DMS53 (cell line): ENCODE measurements around the gene ASH1L.
A peak's percentile ranks its signal among the peaks of the same experiment; 100 is the strongest.
"Not testable (repeated sequence)": the region's sequence is repeated elsewhere in the genome, so short reads cannot be mapped to it uniquely, and the experiment has no call there.

Experiments used
- DNase-seq: peaks from one replicate; lab custom pipeline; 2025; lab: John Stamatoyannopoulos, UW

Gene ASH1L

DNA sequence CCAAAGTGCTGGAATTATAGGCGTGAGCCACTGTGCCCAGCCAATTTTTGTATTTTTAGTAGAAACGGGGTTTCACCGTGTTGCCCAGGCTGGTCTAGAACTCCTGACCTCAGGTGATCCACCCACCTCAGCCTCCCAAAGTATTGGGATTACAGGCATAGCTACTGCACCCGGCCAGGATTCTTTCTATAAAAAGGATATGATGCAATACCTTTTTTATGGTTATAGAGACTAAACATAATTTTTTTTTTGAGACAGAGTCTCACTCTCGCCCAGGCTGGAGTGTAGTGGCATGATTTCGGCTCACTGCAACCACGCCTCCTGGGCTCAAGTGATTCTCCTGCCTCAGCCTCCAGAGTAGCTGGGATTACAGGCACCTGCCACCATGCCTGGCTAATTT, 233.7 kb downstream of the ASH1L start:
- DNase-seq = not testable (repeated sequence)

DNA sequence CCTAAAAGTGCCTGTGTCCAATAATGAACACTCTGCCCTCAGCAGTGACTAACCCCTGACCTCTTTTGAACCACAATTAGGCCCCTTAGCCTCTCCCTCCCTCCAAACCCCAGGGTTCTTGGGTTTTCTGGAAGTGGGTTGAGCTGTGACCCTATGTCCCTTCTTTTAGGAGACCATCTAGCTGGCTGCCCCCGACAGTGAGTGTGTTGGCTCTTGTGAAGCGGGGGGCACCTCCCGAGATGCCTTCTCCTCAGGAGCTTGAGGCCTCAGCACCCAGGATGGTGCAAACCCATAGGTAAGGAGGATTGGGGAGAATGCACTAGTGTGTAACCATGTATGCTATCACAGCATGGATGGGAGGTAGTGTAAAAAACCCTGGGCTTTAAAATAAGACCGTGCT, 234.6 kb downstream of the ASH1L start:
- no peak for DNase-seq

DNA sequence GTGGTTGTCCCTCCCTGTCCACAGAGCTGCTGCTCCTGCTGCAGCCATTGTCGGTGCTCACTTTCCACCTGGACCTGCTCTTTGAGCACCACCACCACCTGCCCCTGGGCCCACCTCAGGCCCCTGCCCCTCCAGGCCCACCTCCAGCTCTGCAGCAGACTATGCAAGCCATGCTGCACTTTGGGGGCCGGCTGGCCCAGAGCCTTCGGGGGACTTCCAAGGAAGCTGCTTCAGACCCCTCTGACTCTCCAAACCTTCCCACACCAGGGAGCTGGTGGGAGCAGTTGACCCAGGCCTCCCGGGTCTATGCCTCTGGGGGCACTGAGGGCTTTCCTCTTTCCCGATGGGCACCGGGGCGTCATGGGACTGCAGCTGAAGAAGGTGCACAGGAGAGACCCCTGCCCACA, 236.0 kb downstream of the ASH1L start:
- no peak for DNase-seq

DNA sequence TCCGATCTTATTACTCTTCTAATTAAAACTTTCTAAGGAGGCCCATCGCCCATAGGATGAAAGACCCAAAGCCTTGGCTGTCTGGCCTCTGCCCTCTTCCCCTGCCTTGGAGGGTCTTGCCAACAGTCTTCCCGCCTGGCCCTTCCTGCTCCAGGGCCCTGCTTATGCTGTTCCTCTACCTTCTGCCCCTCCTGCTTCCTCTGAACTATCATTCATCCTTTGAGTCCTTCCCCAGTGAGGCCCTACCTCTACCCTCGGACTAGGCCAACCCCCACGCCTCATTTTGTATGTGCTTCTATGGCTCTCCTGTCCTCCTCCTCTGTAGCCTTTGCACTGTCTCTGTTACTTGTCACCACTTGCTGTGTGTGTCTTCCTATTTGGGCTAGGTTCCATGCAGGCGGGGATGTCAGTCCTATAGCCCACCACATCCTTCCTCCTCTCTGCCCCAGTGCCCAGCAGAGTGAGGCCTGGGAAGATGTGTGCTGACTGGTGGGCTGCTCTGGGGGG, 236.5 kb downstream of the ASH1L start:
- no peak for DNase-seq

DNA sequence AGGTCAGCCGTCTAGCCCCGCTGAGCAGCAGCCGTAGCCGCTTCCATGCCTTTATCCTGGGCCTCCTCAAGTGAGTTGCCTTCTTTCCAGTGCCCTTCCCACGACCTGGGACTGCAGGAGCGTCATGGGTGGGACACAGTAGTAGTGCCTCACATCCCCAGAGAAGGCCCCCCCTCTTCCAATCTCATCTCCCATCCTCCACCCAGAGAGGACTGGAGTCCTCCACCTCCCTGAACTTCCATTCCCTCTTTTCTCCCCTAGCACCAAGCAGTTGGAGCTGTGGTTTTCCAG, 237.1 kb downstream of the ASH1L start:
- no peak for DNase-seq

DNA sequence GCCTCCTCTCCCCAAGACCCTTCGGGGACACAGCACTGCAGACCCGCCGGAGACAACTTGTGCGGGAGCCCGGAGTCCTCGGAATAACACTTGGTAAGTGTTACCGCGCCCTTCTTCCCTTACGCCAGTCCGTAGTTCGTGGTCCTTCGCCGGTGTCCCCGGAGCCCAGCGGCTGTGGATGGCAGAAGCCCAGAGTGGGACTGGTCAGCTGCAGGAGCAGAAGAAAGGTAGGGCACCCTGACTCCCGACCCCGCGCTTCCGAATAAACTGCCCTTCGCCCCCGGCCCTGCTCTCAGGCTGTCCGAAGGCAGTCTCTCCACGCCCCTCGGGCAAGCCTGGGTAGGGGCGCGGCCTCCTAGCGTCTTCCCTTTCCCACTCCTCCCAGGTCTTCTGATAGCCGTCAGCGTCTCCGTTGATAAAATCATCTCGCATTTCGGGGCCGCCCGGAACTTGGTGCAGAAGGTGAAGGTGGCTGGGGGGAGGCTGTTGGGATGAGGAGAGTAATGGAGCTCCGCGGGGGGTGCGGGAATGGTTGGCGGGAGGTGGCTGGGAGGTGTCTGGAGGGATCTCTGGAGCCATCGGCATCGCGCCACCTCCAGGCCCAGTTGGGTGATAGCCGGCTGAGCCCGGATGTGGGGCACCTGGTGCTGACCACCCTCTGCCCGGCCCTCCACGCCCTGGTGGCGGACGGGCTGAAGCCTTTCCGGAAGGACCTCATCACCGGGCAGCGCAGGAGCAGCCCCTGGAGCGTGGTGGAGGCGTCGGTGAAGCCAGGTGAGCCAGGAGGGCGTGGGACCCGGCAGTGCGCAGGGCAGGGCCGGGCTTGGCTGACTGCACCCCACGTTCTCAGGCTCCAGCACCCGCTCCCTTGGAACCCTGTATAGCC, 237.6 kb downstream of the ASH1L start:
- DNase-seq = peak; percentile 81

DNA sequence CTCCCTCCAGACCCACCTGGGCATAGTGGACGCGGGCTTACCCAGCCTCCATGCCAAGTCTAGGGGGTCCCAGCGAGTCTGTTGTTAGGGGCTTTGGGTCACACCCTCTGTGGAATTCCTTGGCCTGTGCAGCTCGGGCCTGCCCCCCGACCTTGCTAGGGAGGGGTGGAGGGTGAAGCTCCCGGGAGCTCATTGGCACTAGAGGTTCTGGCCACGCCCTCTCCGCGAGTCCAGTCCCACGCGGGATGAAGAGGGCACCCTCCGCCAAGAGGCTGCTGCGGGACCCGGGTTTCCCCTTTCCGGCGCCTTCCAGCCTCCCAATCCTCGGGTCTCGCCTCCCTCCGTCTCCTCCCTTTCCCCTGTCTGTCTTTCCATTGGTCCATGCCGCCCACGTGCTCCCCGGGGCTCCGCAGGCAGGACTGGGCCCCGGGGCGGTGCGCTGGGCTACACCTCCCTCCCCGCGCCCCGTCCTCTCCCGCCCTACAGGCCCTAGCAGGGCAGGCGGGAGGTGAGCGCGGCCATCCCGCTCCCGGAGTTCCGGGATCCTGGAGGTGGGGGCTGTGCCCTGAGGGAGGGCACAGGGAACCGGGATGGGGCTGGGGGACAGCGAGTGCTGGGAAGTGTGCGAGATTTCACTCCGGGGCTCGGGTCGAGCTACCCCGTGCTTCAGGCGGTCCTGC, 238.4 kb downstream of the ASH1L start:
- peak; percentile 98 for DNase-seq

DNA sequence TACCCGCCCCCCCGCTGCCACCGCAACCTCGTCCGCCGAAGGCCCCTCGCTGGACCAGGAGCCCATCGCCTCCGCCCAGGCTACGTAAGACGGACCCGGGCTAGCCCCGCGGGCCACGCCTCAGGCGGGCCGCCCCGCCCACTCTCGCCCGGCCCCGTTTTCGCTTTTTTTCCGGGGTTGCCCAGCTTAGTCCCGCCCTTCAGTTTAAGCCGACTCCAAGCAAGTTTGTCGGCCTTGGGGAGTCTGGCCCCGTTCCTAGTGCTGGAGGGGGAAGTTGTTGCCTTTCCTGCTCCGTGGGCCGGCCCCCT, 238.9 kb downstream of the ASH1L start:
- peak; percentile 94 for DNase-seq

DNA sequence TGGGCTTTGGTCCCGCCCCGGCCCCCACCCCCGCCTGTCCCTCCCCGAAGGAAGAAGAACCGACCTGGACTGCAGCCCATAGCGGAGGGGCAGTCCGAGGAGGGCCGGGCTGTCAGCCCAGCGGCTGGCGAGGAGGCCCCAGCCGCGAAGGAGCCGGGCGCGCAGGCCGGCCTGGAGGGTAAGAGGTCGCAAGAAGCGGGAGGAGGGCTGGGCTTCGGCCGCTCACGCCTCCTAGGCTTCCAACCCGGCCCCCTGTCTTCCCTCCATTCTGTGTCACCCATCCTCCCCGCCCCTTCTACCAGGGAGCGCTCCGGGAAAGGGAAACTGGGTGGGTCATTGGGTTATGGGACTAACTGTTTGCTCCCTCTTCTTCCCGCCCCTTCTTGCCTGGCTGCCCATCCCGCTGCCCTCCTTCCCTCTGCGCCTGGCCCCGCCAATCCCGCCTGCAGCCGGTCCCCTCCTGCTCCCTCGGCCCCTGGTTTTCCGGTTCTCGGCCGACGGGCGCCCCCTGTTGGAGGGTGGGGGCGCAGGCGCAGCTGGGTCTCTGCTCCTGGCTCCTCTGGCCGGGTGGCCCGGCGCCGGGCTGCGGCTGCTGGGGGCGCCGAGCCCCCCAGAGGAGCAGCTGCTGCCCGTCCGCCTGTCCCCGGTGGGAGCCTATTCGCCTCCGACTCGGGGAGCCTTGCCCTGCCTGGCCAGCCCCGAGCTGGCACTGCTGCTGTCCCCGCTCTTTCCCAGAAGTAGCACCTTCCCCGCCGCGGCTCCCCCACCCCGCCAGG, 239.5 kb downstream of the ASH1L start:
- DNase-seq = peak; percentile 97

DNA sequence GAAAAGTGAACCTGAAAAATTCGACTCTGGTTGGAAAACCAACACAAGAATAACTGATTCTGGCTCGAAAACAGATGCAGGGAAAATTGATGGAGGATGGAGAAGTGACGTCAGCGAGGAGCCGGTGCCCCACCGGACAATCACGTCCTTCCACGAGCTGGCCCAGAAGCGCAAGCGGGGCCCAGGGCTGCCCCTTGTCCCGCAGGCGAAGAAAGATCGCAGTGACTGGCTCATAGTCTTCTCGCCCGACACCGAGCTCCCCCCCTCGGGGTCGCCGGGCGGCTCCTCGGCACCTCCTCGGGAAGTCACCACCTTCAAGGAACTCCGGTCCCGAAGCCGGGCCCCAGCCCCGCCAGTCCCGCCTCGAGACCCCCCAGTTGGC, 240.0 kb downstream of the ASH1L start:
- DNase-seq = peak; percentile 59

DNA sequence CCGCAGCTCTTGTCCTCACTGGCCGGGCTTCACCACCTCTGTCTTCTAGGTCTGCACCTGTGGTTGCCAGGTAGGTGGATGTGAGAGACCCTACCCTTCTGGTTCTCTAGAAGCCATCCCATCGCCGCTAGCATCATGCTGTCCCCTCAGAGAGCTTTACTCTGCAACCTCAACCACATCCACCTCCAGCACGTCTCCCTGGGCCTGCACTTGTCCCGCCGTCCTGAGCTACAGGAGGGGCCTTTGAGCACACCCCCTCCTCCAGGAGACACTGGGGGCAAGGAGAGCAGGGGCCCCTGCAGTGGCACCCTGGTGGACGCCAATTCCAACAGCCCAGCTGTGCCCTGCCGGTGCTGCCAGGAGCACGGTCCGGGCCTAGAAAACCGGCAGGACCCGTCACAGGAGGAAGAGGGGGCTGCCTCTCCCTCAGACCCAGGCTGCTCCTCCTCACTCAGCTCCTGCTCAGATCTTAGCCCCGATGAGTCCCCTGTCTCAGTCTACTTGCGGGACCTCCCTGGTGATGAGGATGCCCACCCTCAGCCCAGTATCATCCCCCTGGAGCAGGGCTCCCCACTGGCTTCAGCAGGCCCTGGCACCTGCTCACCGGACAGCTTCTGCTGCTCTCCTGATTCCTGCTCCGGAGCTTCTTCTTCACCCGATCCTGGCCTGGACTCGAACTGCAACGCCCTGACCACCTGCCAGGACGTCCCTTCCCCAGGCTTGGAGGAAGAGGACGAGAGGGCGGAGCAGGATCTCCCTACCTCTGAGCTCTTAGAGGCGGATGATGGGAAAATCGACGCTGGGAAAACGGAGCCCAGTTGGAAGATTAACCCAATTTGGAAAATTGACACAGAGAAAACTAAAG, 240.7 kb downstream of the ASH1L start:
- DNase-seq = peak; percentile 67

DNA sequence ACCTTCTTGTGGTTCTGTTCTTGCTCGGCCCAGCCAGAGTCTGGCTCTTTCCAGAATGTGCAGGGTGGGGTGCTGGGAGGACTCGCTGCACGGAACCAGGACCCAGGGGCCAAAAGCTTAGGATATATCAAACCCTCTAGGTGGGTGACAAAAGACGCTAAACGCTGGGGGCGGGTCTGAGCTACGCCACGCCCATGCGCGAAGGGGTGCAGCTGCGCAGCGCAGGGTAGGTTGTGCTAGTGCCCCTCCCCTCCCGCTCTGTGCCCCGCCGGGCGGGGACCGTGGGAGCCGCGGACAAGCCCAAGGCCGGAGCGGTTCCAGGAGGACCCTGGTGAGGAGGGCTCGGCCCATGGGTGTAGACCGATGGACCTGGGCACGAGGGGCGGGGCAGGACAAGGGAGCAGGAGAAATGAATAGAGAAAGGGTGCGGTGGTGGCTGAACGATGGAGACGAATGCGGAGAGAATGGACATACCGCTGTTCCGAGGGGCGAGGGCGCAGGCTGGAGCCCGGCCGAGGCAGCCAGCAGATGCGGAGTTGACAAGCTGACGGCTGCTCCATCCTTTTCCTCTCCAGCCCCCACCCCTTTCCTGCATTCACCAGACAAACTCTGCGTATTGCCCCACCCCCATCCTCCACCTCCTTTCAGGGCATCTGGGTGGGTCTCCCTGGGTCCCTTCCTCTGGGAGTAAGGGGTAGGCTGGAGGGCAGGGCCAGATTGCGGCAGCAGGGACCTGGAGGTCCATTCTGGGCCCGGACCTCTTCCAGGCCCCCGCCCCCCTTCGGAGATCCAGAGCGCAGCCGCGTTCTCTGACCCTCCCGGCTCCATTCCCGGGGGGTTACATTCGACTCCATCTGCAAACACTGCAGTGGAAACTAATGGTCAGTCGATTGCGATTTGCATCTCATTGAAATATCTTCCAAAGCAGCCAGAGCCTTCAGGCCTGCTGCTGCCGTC, 241.7 kb downstream of the ASH1L start, which contains the start of gene RUSC1:
RUSC1 (plus strand) TSS at position 234 of the 957 bp plus-strand sequence. CDS start 880 bp downstream, outside the sequence.
- no peak for DNase-seq

DNA sequence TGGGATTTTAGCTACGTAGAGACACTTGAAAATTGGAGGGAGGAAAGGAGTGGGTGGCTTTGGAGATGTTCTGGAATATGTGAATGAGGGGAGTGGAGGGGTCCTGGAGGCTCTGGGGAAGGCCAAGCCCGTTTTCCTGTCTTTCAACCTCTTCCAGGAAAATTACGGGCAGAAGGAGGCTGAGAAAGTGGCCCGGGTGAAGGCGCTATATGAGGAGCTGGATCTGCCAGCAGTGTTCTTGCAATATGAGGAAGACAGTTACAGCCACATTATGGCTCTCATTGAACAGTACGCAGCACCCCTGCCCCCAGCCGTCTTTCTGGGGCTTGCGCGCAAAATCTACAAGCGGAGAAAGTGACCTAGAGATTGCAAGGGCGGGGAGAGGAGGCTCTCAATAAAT, 242.4 kb downstream of the ASH1L start:
- no peak for DNase-seq

DNA sequence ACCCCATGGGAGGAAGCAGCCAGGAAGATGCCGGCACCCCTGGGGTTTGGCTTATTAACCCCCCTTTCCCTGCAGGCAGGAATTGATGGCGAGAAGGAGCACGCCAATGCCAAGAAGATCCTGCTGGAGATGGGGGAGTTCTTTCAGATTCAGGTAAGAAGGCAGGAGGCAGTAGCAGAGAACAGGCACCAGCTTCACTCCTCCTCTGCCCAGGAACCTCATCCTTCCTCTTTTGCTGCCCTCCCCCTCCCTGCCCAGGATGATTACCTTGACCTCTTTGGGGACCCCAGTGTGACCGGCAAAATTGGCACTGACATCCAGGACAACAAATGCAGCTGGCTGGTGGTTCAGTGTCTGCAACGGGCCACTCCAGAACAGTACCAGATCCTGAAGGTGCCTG, 243.1 kb downstream of the ASH1L start:
- DNase-seq = no peak

DNA sequence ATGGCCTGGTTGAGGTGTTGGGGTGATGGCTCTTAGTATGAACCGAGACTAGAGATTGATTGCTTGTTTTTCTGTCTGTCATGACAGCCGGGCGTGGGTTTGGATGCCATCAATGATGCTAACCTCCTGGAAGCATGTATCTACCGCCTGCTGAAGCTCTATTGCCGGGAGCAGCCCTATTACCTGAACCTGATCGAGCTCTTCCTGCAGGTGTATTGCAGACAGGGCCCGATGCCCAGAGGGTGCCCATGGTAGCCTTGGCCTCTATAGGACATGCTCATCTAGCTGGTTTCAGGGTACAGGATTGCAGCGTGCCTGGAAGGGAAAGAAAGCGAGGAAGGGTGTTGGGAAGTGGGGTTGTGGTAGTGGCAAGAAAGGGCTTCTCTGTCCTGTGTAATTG, 244.5 kb downstream of the ASH1L start:
- DNase-seq = no peak

DNA sequence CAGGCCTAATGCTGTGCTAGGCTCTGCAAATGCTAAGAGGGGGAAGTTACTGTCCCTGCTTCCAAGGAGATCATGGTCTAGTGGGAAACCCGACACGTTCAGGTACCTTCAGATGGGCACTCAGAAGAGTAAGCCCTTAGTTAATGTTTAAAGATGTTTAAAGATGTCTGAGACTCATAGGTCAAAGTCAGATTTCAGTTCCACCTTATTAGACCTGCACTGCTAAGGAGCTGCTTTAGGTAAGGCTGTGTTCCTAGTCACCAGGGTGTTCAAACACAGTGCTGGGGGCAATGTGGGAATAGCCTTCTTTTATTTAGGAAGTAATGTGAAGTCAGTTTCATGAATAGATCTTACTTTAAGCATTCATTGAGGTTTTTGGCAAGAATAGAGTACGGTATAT, 245.7 kb downstream of the ASH1L start:
- no peak for DNase-seq

DNA sequence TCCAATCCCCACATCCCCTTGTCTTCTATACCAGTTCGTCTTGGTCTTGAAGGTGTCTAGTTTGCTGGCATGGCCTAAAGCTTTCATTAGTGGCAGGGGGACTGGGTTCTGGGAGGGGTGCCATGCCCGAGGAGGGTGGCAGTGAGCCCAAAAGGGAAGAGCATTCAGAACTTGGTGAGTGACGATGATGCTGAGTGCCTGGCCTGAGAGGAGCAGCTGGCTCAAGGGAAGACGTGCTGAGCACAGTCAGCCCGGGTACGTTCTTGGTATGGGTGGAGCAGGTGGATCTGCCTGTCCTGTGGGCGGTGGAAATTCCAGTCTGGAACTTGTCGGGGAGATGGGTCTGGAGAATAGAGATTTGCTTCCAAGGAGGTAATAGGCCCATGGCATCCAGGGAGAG, 249.3 kb downstream of the ASH1L start:
- no peak for DNase-seq

DNA sequence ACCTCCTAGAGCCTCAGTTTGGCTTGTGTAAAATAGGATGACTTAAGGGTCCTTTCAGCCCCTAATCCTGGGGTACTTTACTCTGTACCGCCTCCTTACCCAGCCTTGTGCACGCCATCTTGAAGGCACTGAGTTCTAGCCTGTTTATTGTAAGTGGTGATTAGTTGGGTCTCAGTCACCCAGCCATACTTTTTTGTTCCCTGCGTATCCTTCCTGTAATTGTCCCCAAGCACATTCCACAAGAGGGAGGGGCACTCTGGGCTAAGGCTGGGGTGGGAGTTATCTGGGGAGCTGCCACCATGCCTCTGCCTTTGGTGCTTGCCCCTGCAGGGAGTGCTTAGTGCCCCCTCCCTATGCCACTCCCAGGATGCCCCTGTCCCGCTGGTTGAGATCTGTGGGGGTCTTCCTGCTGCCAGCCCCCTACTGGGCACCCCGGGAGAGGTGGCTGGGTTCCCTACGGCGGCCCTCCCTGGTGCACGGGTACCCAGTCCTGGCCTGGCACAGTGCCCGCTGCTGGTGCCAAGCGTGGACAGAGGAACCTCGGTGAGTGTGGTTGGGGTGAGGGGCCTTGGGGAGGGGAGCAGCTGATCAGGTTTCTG, 253.1 kb downstream of the ASH1L start:
- DNase-seq = peak; percentile 48

DNA sequence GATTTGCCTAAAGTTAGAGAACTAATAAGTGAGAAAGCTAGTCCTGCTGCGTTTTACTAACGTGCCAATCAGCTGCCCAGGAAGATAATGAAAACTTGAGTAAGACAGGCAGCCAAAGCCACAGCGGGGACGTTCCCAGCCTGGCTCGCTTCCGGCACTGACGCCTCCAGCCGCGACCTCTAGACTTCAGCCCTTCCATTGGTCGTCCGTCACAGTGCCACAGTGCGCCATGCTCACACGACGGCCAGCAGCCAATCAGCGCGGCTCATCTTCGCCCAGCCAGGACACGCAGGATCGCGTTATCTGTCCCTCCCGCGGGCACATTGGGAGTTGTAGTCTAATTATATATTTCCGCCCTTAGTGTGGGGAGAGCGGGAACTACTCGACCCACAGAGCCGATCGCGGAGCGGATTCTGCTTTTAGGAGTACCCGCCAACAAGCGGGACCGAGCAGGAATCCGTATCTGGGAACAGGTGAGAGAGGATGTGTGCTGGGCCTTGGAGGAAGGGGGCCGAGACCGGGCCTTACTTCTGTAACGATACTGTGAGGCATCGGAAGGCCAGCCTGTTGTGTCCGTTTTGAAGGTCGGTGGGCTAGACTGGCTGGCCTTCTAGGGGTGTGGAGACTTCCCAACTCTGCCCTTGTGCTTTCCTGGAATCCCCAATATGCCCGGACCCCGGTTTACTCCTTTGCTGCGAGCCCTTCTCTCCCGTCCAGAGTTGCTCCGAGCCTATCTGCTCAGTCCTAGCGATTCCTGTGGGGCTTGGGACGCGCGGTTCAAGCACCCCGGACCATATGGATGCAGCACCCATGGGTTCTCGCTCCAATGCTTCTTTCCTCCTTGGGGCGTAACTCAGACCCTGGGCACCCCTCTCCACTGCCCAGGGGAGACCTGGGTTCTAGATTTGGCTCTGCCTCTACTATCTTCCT, 253.8 kb downstream of the ASH1L start, which contains the start of gene FDPS:
FDPS (plus strand) TSS at position 374 of the 930 bp plus-strand sequence. CDS start 924 bp downstream, outside the sequence.
- peak; percentile 99 for DNase-seq
